GM21381 (cell line): ENCODE results near the gene FITM1.
A peak's percentile ranks its signal among the peaks of the same experiment; 100 is the strongest.

Experiments
- ATAC-seq: cut with Tn5 transposase; IDR thresholded peaks from one replicate; pipeline ENCODE4 v1.9.1; 2021; ENCODE audit warnings: mild to moderate bottlenecking, moderate library complexity; ENCODE audit not compliant: unreplicated experiment

Gene FITM1

DNA sequence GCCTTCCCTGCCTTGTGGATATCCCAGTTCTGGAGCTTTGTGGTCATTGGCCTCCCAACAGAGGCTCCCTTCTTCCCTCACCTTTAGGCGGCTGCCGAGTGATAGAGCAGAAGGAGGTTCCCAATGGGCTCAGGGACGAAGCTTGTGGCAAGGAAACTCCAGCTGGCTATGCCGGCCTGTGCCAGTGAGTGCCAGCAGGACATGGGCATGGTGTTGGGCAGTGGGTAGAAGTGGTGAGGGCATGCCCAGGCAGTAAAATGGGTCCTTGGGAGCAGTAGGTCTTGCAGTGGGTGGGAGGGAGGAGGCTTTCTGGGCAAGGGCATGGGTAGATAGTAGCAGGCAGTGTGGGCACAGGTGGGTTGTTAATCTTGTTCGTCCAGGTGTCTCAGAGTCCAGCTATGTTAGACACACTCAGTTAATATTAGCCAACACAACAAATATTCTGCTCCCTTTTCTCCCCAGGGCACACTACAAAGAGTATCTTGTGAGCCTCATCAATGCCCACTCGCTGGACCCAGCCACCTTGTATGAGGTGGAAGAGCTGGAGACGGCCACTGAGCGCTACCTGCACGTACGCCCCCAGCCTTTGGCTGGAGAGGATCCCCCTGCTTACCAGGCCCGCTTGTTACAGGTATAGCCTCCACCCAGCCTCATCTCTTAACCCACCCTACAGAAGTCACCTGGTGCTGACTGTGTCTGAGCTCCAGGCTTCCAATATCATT lies 29.5 kb downstream of the FITM1 start:
- no peak for ATAC-seq

- no peak for ATAC-seq
These were observed 30.0 kb downstream of the FITM1 start for GRCh38 chr14:24160499-24160849.

GRCh38 chr14:24160850-24161804 lies 30.7 kb downstream of the FITM1 start, which contains the start of gene IRF9:
TSS of gene IRF9 (plus strand) at chr14:24161265. CDS start at chr14:24162145, 880 bp downstream.
- peak; percentile 83 for ATAC-seq

- no peak for ATAC-seq
These were observed 31.6 kb downstream of the FITM1 start for GRCh38 chr14:24162093-24162492.

GRCh38 chr14:24164518-24164991 lies 34.1 kb downstream of the FITM1 start:
- ATAC-seq = no peak

DNA sequence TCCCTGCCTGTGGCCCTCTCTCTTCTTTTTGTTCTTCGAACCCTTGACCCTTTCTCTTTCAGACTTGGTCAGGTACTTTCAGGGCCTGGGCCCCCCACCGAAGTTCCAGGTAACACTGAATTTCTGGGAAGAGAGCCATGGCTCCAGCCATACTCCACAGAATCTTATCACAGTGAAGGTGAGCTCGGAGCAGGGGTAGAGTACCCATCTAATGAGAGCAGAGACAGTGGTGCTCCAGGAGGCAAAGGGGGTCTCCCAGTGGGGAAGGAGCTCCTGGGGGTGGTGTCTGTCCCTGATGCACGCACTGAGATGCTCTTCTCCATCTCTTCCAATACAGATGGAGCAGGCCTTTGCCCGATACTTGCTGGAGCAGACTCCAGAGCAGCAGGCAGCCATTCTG lies 35.3 kb downstream of the FITM1 start:
- no peak for ATAC-seq

GRCh38 chr14:24167469-24168114 lies 37.1 kb downstream of the FITM1 start:
- no peak for ATAC-seq

GRCh38 chr14:24171422-24172260 lies 41.2 kb downstream of the FITM1 start, which contains the start of gene REC8:
TSS of gene REC8 (plus strand) at chr14:24172080. CDS start at chr14:24172553, 473 bp downstream.
- ATAC-seq = peak; percentile 75

DNA sequence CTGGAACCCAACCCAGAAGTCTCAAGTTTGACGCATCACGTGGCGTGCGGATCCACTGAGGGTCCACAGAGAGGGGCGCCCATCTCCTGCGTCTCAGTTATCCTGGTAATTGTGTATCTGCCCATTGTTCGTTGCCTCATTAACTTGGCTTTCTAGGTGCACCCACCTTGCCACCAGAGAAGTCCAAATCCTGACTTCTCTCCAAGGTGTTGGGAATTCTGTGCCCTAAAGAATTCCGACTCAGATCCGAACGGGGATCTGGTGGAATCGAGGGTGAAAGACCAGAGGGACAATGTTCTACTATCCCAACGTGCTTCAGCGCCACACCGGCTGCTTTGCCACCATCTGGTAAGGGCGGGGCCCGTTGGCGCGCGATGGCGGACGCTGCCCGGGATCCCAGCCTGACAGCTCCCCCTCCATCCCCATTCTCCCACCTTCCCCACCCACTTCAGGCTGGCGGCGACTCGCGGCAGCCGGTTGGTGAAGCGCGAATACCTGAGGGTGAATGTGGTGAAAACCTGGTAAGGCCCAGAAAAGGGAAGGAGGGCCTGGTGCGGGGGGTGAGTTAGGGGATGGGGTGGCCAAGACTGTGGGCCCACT lies 41.9 kb downstream of the FITM1 start:
- no peak for ATAC-seq

GRCh38 chr14:24172871-24173281 lies 42.4 kb downstream of the FITM1 start:
- no peak for ATAC-seq

- ATAC-seq = no peak
These were observed 46.1 kb downstream of the FITM1 start for GRCh38 chr14:24176599-24176998.

GRCh38 chr14:24177041-24177825 lies 46.8 kb downstream of the FITM1 start:
- no peak for ATAC-seq

- no peak for ATAC-seq
These were observed 47.4 kb downstream of the FITM1 start for GRCh38 chr14:24177891-24178290.

DNA sequence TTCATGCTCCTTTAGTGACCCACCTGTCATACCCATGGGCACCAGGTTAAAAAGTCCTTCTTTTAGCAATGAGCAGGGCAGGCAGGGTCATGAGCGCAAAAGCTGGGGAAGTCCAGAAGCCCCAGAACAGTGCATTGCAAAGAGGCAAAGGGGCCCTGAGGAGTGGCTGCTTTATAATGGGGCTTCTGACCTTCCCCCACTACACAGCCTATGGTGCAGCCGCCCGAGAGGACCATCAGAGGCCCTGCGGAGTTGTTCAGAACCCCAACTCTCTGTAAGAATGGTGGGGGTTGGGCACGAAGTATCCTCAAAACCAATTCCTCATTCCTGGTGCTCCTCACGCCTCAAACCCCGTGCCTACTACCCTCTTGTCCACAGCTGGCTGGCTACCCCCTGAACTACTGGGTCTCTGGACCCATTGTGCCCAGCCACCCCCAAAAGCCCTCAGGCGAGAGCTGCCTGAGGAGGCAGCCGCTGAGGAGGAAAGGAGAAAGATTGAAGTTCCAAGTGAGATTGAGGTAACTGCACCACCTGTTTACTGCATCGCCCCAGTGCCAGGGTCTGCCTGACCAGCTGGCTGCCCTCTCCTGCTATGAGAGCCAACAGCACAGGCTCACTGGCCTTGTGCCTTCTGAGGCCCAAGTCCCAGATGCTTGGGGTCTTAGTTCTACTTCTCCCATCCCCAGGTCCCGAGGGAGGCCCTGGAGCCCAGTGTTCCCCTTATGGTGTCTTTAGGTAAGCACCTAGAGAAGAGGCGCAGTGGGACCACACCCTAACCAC lies 48.1 kb downstream of the FITM1 start:
- no peak for ATAC-seq

DNA sequence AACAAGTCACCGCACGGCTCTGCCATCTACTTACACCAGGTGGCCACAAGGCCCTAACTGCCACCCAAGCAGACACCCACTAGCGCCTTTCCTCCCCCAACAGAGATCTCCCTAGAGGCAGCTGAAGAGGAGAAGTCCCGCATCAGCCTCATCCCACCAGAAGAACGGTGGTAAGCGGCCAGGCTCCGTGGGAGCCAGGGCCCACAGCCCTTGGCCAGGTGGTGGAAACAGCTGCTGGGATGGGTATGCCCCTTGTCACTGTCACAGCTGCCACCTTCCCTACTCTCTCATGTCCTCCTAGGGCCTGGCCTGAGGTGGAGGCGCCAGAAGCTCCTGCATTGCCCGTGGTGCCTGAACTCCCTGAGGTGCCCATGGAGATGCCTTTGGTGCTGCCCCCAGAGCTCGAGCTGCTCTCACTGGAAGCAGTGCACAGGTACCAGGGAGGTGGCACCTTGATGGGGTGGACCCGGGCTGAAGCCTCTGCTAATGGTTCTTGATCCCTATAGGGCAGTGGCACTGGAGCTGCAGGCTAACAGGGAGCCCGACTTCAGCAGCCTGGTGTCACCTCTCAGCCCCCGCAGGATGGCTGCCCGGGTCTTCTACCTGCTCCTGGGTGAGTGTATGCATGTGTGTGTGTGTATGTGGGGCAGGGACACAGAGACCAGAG lies 49.0 kb downstream of the FITM1 start:
- ATAC-seq = no peak

DNA sequence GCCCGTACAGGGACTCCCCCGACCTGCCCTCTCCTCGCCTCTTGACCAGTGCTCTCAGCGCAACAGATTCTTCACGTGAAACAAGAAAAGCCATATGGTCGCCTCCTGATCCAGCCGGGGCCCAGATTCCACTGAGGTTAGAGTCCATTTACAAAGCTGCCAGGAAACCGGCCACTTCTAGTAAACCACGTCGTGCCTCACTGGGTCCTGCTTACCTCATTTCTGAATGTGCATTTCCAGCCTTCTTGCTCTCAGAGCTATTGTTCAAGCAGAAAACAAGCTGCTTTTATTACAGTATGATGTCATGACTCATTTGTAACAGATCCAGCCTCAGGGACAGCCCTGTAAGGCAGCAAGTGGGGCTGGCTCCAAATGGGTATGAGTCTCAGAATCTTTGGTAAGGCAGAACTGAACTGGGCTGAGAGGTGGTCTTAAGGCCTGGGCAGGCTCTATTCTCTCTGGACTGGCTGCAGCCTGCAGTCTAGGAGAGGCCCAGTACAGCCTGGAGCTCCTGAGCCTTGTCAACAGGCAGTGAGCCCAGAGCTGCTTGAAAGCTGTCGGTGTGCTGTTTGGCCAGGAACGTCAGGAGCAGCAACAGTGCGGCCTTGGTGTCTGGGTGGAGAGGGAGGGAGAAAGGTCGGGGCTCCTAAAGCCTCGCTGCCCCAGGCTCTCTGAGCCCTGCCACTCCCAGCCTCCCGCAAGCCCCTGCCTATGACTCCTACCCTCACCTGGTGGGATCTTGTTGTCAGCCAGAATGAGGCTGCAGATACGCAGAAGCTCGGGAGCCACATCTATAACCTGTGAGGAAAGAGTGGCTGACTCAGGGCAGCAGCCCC lies 49.7 kb downstream of the FITM1 start:
- ATAC-seq = no peak
